HG02763 (cell line): ENCODE data around the gene OAS1.
A peak's percentile ranks its signal among the peaks of the same experiment; 100 is the strongest.
"Not testable (repeated sequence)": the region's sequence is repeated elsewhere in the genome, so short reads cannot be mapped to it uniquely, and the experiment has no call there.

Experiments
- ATAC-seq: cut with Tn5 transposase; IDR thresholded peaks from one replicate; pipeline ENCODE4 v1.9.1; 2021; ENCODE audit warnings: mild to moderate bottlenecking, moderate library complexity; ENCODE audit not compliant: unreplicated experiment

OAS1 gene

DNA sequence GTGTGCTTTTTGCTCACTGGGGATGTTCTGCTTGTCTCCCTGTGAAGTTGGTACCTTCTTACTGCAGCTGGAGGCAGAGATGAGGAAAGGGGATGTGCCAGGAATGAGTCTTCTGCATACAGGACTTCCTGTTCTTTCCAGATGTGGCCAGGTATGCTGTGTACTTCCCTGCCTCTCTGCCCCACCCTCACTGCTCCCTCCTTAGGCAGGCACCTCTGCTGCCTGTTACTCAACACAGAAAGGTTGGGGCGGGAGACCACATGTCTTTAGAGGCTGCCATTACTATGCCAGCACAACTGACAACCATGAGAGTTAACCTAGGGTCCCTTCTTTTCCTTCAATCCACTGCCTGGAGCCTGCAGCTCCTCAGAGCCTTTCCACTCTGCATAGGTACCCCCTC is 29.5 kb downstream of the OAS1 start:
- no peak for ATAC-seq

GRCh38 chr12:112936927-112937326 is 30.2 kb downstream of the OAS1 start:
- ATAC-seq = no peak

DNA sequence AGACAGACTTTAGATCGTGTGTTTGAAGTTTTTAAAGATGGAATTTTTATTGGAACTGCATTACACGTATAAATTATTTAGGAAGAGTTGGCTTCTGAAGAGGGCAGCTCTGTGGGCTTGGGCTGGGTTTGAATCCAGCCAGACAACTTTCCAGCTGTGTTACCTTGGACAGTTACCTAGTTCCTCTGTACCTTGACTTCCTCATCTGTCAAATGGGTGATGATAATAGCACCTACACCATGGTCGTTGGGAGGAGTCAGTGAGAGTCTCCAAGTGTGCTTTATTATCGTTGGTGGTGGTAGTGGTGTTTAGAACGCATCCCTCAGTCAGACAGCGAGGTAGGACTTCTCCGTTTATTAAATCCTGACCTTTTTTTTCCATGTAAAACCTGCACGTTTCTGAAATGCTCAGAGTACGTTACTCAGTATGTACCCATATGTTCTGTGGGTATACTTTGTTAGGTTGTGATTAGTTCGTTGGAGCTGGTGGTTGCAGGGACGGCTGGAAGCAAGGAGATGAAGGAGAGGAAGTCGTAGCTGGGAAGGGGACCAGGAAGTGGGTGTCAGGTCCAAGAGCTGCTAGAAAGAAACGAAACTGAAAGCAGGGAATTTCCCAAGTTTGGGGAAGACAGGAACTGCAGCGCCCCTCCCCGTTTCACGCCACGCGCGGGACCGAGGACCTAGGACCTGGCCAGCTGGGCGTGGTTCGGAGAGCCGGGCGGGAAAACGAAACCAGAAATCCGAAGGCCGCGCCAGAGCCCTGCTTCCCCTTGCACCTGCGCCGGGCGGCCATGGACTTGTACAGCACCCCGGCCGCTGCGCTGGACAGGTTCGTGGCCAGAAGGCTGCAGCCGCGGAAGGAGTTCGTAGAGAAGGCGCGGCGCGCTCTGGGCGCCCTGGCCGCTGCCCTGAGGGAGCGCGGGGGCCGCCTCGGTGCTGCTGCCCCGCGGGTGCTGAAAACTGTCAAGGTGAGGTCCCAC is 31.3 kb downstream of the OAS1 start, which contains the start of gene OAS3:
TSS of gene OAS3 (plus strand) at position 734 of the 979 bp plus-strand sequence. CDS start at position 791, 57 bp downstream.
- ATAC-seq = peak; percentile 31

GRCh38 chr12:112938751-112939150 is 32.0 kb downstream of the OAS1 start:
- no peak for ATAC-seq

DNA sequence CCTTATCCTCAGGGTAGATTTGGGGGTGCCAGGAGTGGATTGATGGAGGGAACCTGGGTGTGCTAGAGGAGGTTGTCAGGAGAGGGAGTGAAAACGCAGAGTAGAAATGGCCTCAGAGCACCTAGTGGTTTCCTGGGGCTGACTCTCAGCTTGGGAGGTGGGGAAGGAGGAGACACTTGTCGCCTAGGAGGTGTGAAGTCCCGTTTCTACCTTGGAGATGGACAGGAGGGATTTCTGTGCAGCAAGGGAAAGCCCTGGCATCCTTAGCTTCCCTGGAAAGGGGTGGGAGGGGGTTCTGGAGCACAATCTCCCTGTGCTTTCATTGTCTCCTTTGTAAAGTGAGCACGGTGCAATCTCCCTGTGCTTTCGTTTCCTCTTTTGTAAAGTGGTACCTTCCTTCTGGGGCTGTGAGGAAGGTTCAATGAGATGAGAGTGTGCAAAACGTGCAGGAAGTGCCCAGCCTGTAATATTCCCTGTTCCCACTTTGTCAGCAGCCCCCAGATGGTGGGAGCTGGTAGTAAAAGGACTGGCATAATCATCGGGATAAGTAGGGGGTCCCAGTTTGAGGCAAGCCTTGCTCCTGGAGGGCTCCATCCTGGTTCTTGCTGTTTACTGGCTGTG is 33.1 kb downstream of the OAS1 start:
- ATAC-seq = peak; percentile 48

DNA sequence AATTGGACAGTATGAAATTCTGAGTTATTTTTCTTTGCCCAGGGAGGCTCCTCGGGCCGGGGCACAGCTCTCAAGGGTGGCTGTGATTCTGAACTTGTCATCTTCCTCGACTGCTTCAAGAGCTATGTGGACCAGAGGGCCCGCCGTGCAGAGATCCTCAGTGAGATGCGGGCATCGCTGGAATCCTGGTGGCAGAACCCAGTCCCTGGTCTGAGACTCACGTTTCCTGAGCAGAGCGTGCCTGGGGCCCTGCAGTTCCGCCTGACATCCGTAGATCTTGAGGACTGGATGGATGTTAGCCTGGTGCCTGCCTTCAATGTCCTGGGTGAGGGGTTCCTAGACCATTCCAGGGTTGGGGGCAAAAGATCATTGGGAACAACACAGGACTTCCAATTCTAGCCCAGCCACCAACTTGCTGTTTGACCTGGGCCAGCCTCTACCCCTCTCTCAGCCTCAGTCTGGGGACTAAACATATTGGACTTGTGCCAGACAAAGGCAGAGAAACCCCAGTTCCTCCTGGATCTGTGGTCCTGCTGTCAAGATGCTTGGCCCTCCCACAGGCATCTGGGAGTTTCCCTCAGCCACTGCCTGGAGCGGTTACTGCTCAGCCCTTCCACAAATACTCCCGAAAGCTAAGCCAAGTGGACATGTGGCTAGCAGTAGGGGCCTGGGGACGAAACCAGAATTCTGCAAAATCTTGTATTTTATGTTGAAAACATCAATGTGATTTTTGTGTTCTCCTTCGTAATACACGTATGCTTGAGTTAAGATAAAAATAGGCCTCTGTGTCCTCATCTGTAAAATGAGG is 35.0 kb downstream of the OAS1 start:
- no peak for ATAC-seq

- ATAC-seq = no peak
These were observed 35.8 kb downstream of the OAS1 start for GRCh38 chr12:112942572-112942971.

- ATAC-seq = no peak
These were observed 37.4 kb downstream of the OAS1 start for GRCh38 chr12:112944024-112944690.

DNA sequence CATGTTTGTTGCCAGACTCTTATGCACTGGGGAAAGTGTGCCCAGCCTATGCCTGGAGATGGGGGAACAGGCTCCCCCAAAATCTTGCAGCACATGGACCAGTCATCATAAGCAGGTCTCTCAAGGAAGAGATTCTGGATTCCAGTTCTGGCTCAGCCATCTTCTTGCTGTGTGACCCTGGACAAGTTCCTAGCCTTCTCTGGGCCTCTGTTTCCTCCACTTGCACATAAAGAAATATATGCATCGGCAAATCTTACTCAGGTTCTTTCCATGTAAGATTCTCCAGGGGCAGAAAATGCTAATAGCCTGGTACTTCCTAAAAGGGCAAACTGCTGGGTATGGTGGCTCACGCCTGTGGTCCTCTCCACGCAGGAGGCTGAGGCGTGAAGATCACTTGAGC is 38.8 kb downstream of the OAS1 start:
- ATAC-seq = no peak

GRCh38 chr12:112946236-112947000 is 39.7 kb downstream of the OAS1 start:
- no peak for ATAC-seq

DNA sequence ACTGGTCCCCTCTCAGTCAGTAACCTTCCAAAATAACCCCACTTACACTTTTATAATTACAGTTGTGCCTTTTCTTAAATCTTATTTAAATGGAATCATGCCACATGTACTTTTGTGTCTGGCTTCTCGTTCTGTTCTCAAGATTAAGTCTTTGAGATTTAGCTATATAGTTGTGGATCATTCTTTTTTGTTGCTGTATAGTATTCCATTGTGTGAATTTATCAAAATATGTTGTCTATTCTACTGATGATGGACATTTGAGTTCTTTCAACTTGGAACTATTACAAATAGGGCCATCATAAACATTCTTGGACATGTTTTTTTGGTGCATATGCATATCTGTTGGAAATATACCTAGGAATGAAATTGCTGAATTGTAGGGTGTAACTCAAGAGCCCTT is 40.6 kb downstream of the OAS1 start:
- ATAC-seq = no peak

- ATAC-seq = no peak
These were observed 41.0 kb downstream of the OAS1 start for GRCh38 chr12:112947761-112948160.

DNA sequence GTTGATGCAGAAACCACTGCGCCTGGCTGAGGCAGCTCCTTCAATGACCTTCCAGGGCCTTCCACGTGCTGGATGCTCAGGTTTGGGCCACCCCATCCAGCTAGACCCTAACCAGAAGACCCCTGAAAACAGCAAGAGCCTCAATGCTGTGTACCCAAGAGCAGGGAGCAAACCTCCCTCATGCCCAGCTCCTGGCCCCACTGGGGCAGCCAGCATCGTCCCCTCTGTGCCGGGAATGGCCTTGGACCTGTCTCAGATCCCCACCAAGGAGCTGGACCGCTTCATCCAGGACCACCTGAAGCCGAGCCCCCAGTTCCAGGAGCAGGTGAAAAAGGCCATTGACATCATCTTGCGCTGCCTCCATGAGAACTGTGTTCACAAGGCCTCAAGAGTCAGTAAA is 42.0 kb downstream of the OAS1 start:
- no peak for ATAC-seq

GRCh38 chr12:112950701-112951100 is 43.9 kb downstream of the OAS1 start:
- no peak for ATAC-seq

DNA sequence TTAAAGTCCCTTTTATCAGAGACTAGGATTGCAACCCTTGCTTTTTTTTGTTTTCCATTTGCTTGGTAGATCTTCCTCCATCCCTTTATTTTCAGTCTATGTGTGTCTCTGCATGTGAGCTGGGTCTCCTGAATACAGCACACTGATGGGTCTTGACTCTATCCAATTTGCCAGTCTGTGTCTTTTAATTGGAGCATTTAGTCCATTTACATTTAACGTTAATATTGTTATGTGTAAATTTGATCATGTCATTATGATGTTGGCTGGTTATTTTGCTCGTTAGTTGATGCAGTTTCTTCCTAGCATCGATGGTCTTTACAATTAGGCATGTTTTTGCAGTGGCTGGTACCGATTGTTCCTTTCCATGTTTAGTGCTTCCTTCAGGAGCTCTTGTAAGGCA is 50.4 kb downstream of the OAS1 start:
- not testable (repeated sequence) for ATAC-seq

GRCh38 chr12:112961074-112961473 is 54.3 kb downstream of the OAS1 start:
- ATAC-seq = no peak

DNA sequence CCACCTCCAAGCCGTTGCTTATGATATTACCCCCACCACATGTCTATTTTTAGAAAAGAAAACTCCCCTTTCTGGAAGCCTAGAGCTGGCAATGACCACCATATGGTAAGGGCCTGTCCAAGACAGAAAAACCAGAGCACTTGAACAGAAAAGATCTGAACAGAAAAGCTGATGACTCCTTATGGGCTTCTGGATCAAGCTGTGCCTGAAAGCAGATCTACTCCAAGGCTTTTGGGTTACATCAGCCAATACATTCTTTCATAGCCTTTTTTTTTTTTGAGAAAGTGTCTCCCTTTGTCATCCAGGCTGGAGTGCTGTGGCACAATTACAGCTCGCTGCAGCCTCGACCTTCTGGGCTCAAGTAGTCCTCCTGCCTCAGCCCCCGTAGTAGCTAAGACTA is 54.8 kb downstream of the OAS1 start:
- no peak for ATAC-seq

GRCh38 chr12:112962561-112962960 is 55.8 kb downstream of the OAS1 start:
- no peak for ATAC-seq

- ATAC-seq = no peak
These were observed 56.6 kb downstream of the OAS1 start for GRCh38 chr12:112963227-112963861.
